KG1 (cell line): ENCODE data around the gene PIK3R5.

Experiments used
- DNase-seq: peaks from one replicate; lab custom pipeline; 2025; lab: John Stamatoyannopoulos, UW

Gene PIK3R5

DNA sequence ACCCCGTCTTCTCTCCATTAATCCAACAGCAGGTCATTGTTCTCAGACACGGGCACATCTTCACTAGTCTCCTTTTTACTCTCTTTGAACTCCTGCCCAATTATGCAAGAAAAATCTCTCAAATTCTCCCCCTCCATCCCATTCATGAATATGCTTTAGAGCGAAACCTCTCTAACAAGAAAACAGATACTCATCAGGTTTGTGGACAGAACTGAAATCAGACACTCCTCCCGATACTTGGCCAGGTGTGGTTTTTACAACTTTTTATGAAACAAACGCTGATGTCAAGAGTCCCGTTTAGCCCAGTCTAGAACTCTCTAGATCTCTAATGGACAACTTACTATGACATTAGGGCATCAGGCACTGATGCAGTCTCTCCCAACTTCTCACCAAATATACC lies 40.9 kb downstream of the PIK3R5 start:
- no peak for DNase-seq

DNA sequence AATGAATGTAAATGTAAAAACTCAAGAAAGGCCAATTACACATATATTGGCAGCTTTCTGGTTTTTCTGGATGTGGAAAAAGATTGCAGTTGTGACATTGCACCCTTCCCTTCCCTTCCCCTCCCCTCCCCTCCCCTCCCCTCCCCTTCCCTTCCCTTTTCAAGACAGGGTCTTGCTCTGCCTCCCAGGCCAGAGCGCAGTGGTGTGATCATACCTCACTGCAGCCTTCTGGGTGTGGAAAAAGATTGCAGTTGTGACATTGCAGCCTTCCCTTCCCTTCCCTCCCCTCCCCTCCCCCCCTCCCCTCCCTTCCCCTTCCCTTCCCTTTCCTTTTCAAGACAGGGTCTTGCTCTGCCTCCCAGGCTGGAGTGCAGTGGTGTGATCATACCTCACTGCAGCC lies 41.7 kb downstream of the PIK3R5 start:
- no peak for DNase-seq

DNA sequence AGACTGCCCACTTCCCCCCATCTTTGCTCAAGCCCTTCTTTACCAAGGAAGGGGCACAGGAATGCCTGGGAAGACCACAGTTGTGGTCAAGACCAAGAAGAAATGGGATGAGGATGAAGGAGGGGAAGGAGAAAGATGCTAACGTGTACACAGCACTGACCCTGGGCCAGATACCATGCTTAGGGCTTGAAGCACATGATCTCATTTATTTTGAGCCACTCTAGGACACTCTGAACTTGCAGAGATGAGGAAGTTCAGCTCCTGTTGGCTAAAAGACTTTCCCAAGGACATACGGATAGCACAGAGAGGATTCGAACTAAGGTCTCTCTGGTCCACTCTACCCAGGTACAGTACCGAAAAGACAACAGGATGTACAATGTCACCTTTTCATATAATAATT lies 42.6 kb downstream of the PIK3R5 start:
- no peak for DNase-seq

GRCh38 chr17:8922451-8922850 lies 43.1 kb downstream of the PIK3R5 start:
- DNase-seq = no peak

GRCh38 chr17:8921147-8921546 lies 44.4 kb downstream of the PIK3R5 start:
- no peak for DNase-seq

- no peak for DNase-seq
Observed at GRCh38 chr17:8918807-8919465, 46.6 kb downstream of the PIK3R5 start.

DNA sequence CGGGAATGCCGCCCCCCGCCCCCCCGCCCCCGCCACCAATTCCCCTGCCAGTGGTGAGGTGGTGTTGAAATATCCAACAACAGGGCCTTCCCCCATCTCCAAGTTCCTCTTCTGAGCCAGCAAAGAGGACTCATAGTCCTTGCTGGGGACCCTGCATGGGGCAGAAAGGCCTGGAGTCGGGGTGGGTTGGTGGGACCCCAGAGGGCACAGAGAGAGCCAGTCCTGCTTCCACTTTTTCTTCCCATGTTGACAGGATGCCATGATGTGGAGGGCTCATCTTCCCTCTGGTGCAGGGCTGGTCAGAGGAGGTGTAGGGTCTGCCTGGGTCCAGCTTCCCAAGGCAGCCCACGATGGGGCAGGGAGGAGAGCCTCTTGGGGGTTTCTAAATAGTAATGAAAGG lies 49.0 kb downstream of the PIK3R5 start:
- DNase-seq = no peak

GRCh38 chr17:8914554-8914953 lies 51.0 kb downstream of the PIK3R5 start:
- DNase-seq = no peak

- no peak for DNase-seq
Observed at GRCh38 chr17:8913879-8914278, 51.6 kb downstream of the PIK3R5 start.

DNA sequence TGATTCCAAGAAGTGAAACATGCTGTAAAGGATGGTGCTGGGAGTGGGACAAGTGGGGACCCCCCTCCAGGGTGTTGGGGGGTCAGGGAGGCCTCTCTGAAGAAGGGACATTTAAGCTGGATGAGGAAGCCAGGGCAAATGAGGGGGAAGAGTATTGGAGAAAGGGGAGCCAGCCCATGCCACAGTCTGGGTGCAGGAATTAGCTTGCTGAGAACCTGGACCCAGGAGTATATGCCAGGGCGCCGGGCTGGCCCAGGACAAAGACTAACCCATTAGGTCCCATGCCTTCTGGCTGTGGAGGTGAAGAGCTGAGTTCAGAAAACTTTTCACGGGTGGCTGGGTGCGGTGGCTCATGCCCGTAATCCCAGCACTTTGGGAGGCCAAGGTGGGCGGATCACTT lies 52.4 kb downstream of the PIK3R5 start:
- no peak for DNase-seq

DNA sequence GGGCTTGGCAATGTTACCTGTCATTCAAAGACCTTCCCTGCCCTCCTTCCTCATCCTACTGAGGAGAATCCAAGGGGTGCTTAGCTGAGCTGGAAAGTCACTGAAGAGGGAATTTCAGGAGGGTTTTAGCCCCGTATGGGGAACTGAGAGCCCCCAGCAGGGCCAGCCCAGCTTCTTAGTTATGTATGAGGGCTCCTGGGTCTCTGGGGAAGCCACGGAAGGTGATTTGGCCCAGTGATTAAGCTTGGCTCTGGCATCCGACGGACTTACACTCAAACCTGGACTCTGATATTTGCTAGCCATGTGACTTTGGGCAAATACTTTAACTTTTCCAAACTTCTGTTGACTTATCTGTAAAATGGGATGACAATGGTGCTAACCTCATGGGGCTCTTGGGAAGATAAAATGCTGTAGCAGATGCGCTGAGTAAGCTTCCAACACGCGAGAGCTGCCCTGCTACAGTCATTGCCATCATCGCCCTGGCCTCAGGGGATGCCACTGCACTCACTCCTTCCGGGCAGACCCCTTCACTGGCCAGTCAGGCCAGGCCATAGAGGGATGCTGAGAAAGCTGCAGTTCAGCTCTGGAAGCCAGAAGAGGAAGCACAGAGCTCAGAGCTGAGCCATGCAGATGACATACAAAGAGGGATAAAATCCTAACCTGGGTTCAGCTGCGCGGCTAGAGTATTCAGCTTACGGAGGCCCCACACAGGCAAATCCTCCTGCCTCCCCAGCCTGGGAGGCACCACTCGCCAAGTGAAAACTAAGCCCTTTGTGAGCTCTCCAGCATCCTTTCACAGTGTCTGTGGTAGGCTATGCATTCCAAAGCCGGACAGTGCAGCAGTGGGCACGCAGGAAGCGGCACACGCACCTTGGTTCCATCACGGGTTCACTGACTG lies 53.2 kb downstream of the PIK3R5 start:
- DNase-seq = no peak

DNA sequence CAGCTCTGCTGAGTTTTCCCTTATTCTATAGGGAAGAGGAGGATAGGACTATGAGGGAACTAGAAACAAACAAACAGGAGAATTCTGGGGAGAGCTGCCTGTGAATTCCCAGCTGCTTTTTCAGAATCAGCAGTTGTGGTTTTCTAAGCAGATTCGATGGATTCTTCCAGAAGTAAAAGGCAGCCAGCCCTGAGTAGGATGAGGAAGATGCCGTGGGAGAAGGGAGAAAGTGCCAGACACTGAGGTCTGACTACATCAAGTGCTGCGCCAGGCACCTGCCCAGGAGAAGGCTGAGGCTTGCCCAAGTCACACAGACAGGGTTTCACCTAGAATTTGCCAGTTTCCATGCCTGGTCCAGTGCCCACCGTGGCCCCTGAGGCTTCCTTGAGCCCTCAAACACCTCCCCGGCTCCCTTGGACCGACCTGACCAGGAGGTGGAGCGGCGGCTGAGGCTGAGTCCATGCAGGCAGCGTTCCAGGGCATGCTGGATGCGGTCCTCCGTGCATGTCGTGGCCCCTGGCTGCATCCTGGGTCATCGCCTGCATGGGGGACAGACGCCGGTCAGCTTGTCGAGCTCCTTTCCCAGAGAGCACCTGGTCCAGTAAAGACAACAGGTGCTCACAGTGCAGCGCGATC lies 54.4 kb downstream of the PIK3R5 start:
- no peak for DNase-seq

DNA sequence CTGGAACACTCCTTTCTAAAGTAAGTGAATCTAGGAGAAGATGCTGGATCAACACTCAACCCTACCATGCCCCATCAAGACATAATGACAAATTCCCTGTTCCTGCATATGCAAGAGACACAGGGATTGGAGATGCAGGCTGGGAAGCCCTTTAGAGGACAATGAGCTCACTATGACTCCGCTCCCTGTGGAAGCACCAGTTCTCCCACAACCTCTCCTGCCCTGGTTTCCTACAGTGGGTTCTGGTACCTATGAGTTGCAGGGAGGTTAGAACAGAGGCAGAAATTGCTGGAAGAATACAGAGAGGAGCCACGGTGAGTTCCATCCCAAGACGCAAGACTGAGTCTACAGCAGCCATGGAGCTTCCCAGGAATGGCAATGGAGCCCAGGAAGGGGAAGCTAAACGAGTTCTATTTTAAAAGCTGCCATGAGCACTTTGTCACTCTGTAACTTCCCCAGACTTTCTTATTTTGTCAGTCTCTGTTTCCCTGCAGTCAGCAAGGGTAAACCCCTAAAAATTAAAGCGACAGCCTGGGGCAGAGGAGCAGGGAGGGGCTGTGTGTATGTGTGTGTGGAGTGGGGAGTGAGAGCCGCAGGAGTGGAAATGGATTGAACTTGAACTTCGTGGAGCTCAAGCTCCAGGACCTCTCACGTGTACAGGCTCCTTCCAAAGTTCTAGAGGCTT lies 55.8 kb downstream of the PIK3R5 start:
- no peak for DNase-seq

DNA sequence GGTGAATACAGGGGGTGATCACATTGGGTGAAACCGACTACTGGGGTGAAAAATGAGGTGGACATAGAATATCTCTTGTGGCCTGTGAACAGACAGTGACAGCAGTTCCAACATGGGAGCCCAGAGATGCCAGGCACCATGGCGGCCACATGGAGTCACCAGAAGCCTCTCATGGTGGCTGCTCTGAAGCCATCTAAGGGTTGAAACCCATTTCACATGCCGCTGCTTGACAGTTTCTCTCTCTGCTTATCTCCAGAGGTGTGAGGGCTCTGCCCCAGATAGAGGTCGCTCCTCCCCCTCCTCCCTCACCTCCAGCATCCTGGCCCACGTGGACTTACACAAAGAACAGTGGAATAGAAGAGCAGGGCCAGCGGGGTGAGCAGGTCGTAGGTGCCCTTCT lies 60.2 kb downstream of the PIK3R5 start:
- DNase-seq = no peak

DNA sequence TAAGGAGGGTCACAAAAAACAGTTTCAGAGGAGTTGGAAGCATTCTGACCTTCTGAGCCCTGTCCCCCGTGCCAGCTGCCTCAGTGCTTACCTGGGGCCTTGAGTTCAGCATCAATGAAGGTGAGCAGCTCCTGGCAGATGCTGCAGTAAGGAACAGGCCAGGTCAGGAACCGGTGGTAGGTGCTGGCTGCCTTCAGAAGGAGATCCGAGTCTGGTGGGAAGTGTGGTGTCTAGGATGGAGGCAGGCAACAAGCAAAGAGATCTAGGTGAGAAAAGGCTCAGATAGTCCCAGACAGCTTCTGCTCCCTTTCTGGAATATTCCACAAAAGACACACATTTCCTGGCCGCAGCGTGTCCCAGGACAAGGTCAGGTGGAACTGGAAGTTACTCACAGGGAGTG lies 60.8 kb downstream of the PIK3R5 start:
- no peak for DNase-seq

- no peak for DNase-seq
Observed at GRCh38 chr17:8904201-8904600, 61.3 kb downstream of the PIK3R5 start.

DNA sequence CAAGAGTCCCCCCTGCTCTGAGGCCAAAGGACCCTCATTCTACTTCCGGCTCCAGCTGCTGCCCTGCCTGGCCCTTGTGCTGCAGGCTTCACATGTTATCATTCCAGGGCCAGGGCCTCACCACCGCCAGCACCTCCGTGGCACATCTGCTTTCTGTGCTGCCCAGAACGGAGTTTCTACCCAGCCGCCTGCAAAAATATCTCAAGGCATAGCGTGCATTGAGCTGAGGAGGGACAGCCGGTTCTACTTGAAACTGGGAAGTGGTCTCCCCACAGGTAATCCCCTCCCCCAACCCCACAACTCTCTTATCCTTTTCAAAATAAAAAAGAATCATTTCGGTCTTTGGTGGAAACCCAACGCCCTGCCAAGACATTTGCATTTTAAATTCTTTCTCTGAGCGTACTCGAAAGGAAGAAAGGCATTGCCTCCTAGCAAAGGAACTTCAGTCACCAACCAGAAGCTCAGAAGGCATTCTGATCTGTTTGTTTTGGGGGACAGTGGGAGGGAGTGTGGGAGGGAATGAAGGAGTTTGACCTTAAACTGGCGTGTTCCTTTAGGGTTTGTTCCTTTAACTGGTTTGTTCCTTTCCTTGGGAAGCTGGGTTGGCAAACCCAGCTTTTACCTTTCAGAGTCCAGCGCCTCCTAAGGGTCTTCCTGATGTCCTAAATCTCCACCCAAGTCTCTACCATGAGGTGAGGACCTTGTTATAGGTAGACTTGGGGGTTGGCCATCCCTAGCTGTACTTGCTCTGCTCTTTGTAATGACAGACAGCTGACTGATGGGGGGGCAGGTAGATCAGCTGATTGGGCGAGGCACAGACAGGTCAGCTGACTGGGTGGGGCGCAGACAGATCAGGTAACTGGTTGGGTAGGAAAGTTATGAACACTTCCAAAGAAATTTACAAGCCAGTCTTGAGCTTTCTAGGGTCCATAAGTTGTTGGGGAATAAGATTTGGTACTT lies 64.6 kb downstream of the PIK3R5 start:
- no peak for DNase-seq

DNA sequence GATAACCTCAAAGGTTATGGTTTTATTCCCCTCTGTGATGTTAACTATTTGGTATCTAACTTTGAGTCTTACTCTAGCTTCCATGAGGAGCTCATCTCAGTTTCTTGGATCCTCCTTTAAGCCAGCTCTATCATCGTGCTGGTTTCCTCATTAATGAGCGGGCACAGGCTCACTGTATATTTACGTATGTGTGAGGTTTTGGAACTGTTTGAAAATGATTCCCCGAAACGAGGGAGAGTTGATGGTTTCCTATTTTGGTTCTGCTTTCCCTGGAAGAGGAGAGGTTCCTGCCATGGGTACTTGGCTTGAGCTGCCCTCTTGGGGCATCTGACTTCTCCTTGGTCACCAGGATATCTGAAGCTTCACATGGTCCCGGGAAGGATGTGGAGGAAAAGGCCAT lies 65.3 kb downstream of the PIK3R5 start:
- DNase-seq = no peak

DNA sequence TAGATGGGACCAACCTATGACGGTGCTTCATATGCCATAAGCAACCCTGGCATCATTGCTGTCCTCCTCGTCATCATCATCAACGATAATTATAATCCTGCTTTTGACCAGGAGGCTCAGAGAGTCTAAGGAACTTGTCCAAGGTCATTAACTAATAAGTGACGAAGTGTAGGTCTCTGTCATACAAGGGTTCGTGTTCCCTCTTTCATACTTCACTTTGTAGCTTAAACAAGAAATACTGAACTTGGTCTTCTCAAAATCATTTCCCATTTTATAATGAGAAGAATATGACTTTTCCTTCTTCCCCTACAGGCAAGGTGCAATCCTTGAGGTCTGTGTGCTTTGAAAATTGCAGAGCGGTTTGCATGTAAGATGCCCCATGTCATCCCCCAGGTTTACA lies 66.9 kb downstream of the PIK3R5 start:
- DNase-seq = no peak

DNA sequence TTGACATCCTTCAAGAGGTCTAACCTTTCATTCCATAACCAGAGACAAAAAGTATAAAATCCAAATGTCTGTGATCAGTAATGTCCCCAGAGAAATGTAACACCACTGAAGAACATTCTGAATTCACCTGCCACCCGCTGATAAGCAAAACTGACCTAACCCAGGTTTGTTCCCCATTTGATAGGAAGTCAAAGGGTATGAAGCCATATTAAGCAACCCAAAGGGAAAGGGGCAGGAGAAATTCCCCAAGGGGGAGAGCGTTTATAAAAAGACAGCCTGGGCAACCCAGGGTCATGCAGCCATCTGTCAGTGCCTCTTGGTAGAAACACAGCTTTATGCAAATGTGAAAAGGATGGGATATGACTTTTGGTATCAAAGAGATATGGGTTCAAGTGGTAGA lies 67.4 kb downstream of the PIK3R5 start:
- no peak for DNase-seq
